RPMI8226 (cell line): ENCODE measurements around the gene NIPAL4.

Source experiments
- DNase-seq: peaks from one replicate; pipeline ENCODE4 v3.0.0-alpha.2; 2015

NIPAL4 gene

GRCh38 chr5:157518963-157519362, 59.0 kb downstream of the NIPAL4 start:
- no peak for DNase-seq

- no peak for DNase-seq
Observed at GRCh38 chr5:157519579-157520253, 59.7 kb downstream of the NIPAL4 start.

- no peak for DNase-seq
Observed at GRCh38 chr5:157520911-157521703, 61.1 kb downstream of the NIPAL4 start.

GRCh38 chr5:157521704-157522029, 61.7 kb downstream of the NIPAL4 start:
- DNase-seq: no peak

- DNase-seq: no peak
Observed at GRCh38 chr5:157523976-157524375, 64.0 kb downstream of the NIPAL4 start.
